ENCODE measurements around the gene TRAPPC1.

TRAPPC1 gene

DNA sequence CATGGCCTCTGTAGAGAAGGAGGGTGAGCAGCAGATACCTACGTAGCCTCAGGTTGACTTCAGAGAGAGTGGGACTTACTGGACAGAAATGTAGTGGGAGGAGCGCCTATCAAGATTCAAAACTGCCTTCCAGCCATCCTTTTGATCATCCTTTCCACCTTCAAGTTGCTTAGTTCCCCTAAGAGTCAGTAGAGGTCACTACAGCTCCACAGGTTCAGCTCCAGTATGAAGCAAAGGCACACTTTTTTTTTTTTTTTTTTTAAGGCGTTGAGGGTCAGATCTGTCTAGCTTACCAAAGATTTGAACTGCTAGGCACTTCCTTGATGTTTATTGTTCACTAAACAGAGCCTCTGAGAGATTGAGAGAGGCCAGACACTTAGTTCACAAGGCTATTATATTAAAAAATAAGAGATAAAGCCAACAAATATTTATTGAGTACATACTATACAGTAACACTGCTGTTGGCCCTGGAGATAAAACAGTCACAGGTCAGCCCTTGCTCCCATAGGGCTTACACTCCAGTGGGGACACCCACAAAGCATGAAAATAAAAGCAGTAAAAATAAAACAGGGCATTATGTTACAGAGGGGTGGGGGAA is 18.7 kb downstream of the TRAPPC1 start:
- TF ChIP-seq CTCF (IDR thresholded peaks at IDR 0.05; ENCODE audit: low read depth, low read length): peak; percentile 76
- DNase-seq (ENCODE audit: extremely low read depth, low read depth): peak; percentile 56

DNA sequence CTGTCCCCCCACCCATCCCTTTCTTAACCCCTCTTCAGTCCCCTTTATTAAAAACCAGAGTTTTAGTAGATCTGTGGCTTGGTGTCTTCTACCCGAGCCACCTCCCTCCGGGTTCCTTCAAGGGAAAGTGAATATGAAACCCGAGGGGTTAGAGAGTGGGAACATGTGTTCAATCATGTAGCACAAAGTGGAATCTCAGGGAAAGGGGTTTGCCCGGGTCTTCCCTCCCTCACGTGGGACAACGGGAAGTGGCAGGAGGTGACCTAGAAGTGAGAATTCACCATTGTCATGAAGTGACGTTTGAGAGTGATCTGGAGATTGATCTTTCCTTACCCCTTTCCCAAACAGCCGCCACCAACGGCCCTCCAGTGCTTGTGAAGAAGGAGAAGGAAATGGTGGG is 20.6 kb downstream of the TRAPPC1 start:
- DNase-seq (ENCODE audit: extremely low read depth, low read depth): no peak
- no peak for TF ChIP-seq CTCF (IDR thresholded peaks at IDR 0.05; ENCODE audit: low read depth, low read length)

DNA sequence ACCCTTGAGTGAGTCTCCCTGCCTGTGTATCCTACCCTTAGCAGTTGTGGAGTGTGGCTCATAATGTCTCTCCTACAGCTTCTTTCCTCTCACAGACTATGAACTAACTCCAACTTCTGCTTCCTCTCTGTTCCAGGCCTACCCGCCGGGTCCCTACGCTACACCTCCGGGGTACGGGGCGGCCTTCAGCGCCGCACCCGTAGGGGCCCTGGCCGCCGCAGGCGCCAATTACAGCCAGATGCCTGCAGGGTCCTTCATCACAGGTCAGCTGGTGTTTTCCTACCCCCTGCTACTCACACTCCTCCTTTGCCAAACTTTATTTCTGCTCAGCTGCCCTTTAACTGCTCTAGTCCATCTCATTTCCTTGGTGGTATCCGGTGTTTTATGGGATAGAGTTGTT is 21.0 kb downstream of the TRAPPC1 start:
- no peak for TF ChIP-seq CTCF (IDR thresholded peaks at IDR 0.05; ENCODE audit: low read depth, low read length)
- DNase-seq (ENCODE audit: extremely low read depth, low read depth): no peak

GRCh38 chr17:7910281-7910680 is 21.5 kb downstream of the TRAPPC1 start:
- no peak for DNase-seq (ENCODE audit: extremely low read depth, low read depth)
- TF ChIP-seq CTCF (IDR thresholded peaks at IDR 0.05; ENCODE audit: low read depth, low read length): no peak

DNA sequence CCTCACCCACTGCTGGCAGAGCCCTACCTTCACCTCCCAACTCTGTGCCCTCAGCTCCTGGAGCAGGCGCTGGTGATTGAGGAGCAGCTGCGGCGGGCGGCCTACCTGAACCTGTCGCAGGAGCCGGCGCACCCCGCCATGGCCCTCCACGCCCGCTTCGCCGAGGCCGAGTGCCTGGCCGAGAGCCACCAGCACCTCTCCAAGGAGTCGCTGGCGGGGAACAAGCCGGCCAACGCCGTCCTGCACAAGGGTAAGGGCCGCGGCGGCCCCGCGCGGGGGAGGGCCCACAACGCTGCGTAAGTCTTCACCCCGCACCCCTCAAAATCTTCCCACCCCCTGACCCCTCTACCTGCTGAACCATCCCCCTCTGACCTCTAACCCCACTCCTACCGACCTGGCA is 22.7 kb downstream of the TRAPPC1 start:
- no peak for TF ChIP-seq CTCF (IDR thresholded peaks at IDR 0.05; ENCODE audit: low read depth, low read length)

DNA sequence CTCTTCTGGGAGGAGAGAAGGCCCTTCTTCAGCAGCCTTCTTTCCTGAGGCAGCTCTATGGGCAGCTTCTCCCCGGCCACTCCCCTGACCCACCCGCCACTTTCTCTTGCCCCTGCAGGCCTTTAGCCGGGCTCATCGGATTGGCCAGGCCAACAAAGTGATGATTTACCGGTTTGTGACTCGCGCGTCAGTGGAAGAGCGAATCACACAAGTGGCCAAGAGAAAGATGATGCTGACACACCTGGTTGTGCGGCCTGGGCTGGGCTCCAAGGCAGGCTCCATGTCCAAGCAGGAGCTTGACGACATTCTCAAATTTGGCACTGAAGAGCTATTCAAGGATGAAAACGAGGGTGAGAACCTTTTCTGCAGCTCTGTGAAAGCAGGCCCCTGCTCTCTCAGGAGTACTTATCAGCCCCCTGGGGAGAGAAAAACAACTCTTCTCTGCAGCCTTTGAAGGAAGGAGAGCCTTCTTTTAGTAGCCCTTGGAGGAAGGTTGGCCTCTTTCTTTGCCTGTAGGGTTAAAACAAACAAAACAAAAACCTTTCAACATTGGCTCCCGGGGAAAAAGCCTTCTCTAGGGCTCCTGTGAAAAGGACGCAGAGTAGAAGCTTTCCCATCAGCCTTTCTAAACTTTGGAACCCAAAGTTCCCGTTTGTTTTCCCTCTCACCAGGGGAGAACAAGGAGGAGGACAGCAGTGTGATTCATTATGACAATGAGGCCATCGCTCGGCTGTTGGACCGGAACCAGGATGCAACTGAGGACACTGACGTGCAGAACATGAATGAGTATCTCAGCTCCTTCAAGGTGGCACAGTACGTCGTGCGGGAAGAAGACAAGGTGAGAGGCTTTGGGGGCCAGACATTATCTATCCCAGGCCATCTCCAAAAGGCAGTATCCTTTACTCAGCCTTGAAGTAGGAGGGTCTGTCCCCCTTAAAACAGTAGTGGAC is 28.3 kb downstream of the TRAPPC1 start:
- no peak for DNase-seq (ENCODE audit: extremely low read depth, low read depth)
- no peak for TF ChIP-seq CTCF (IDR thresholded peaks at IDR 0.05; ENCODE audit: low read depth, low read length)

More for the DNA sequence above, 22.7 kb downstream of the TRAPPC1 start:
- no peak for DNase-seq (ENCODE audit: extremely low read depth, low read depth)

DNA sequence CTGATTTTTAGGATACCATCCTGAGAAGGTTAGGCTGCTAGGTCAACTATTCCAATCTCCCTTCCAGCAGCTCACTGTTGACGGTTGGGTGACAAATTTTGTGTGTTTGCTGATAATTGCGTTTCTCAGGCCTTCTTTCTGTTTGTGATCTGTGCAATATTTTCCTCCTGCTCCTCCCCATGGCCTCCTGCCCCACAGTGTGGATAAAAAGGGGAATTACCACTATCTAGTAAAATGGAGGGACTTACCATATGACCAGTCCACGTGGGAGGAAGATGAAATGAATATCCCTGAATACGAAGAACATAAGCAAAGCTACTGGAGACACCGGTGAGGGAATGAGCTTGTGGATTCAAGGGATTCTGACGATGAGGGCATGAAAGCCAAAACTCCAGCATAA is 34.0 kb downstream of the TRAPPC1 start:
- peak; percentile 43 for TF ChIP-seq CTCF (IDR thresholded peaks at IDR 0.05; ENCODE audit: low read depth, low read length)
- DNase-seq (ENCODE audit: extremely low read depth, low read depth): no peak

Measured in AG09319 (cell line).